OCI-LY7 (cell line): ENCODE data around the gene VPS26B. TPM values are rescaled to one million over a fixed set of nuclear protein-coding genes. Genes with fewer than 3 reads are reported as not detected.

ENCODE experiments used
- BruUV-seq: library from RNA; stranded (reverse); fragments of 400-500 nt; replicated peaks from 2 replicates; lab custom pipeline; 2021; lab: Mats Ljungman, UMichigan
- CTCF ChIA-PET: fragments of 300-600 bp; sonication (Branson Sonifier 250); formaldehyde crosslinking; loops from one replicate; lab custom pipeline; 2022; ENCODE audit warnings: antibody characterized with exemption; ENCODE audit not compliant: unreplicated experiment; lab: Charles Lee
- POLR2A ChIA-PET: fragments of 300-600 bp; sonication (Branson Sonifier 250); formaldehyde crosslinking; loops from one replicate; lab custom pipeline; 2022; ENCODE audit warnings: antibody characterized with exemption; lab: Charles Lee
- DNase-seq: peaks from one replicate; pipeline ENCODE4 v3.0.0-alpha.2; 2015; ENCODE audit warnings: low spot score
- H2AFZ ChIP-seq: fragments of 200-600 bp; sonication (generic), shearing (Covaris generic); 2 replicates; pipeline ENCODE4 v1.6.1; 2014; ENCODE audit warnings: mild to moderate bottlenecking, antibody characterized with exemption, low read length, moderate library complexity
- H3K27ac ChIP-seq: fragments of 200-600 bp; sonication (generic); 2 replicates; pipeline ENCODE4 v1.5.1; 2014; ENCODE audit warnings: mixed run types, low read depth, mild to moderate bottlenecking, moderate library complexity, low read length, inconsistent platforms; ENCODE audit not compliant: poor library complexity, severe bottlenecking
- H3K36me3 ChIP-seq: fragments of 200-600 bp; sonication (generic); 2 replicates; pipeline ENCODE4 v1.6.1; 2014; ENCODE audit warnings: mild to moderate bottlenecking, antibody characterized with exemption, low read length, moderate library complexity, mixed read lengths; ENCODE audit not compliant: insufficient read depth
- H3K4me1 ChIP-seq: fragments of 200-600 bp; sonication (generic); 2 replicates; pipeline ENCODE4 v1.5.1; 2014; ENCODE audit warnings: mild to moderate bottlenecking, low read length; ENCODE audit not compliant: insufficient read depth, poor library complexity, severe bottlenecking
- H3K4me2 ChIP-seq: fragments of 200-600 bp; sonication (generic); 2 replicates; pipeline ENCODE4 v1.6.1; 2014; ENCODE audit warnings: mild to moderate bottlenecking, low read length
- H3K4me3 ChIP-seq: fragments of 200-600 bp; sonication (generic); 2 replicates; pipeline ENCODE4 v1.5.1; 2014; ENCODE audit warnings: mild to moderate bottlenecking, low read depth, low read length; ENCODE audit not compliant: poor library complexity, severe bottlenecking
- H3K79me2 ChIP-seq: fragments of 200-600 bp; sonication (generic); 2 replicates; pipeline ENCODE4 v1.6.1; 2016; ENCODE audit warnings: low read depth, mild to moderate bottlenecking, low read length, moderate library complexity, mixed read lengths; ENCODE audit not compliant: insufficient read depth
- H3K9me2 ChIP-seq: fragments of 200-600 bp; sonication (generic); 2 replicates; pipeline ENCODE4 v1.6.1; 2016; ENCODE audit warnings: mild to moderate bottlenecking, low read length, mixed read lengths; ENCODE audit not compliant: insufficient read depth
- H3K9me3 ChIP-seq: fragments of 200-600 bp; sonication (generic); 2 replicates; pipeline ENCODE4 v1.6.1; 2014; ENCODE audit warnings: mild to moderate bottlenecking, mixed run types, low read length, mixed read lengths
- H4K20me1 ChIP-seq: fragments of 200-600 bp; sonication (generic); 2 replicates; pipeline ENCODE4 v1.6.1; 2014; ENCODE audit warnings: mild to moderate bottlenecking, antibody characterized with exemption, low read length, moderate library complexity, mixed read lengths; ENCODE audit not compliant: insufficient read depth
- EZH2phosphoT487 ChIP-seq: fragments of 200-600 bp; sonication (generic); IDR thresholded peaks from 2 replicates; pipeline ENCODE4 v1.6.1; 2018; ENCODE audit warnings: low read depth, borderline replicate concordance, mild to moderate bottlenecking, mixed run types, antibody characterized with exemption, low read length, moderate library complexity, mixed read lengths
- intact Hi-C: fragments of 100-400 bp; cut with micrococcal nuclease; formaldehyde crosslinking; loops from one replicate; pipeline ENCODE4 v1.10.0; 2022; ENCODE audit not compliant: unreplicated experiment
- total RNA-seq, 2 experiments: library from RNA; depleted of rRNA in 1 of 2; stranded (reverse); fragments of >200 nt in 1 of 2; shearing (Covaris generic) in 1 of 2; gene quantifications; 2 replicates each; pipeline ENCODE4 v1.2.3, GENCODE V29; 2014 to 2022
- TF ChIP-seq, protein P1 (sequence below): fragments of 200-600 bp; sonication (generic); conservative IDR thresholded peaks from 2 replicates; pipeline ENCODE4 v1.5.1; 2014; ENCODE audit warnings: mild to moderate bottlenecking, antibody characterized with exemption, low read length, moderate library complexity, mixed read lengths

VPS26B gene
- total RNA-seq, 2 experiments from 2014 or later, result 24.9 to 25.1 TPM

DNA sequence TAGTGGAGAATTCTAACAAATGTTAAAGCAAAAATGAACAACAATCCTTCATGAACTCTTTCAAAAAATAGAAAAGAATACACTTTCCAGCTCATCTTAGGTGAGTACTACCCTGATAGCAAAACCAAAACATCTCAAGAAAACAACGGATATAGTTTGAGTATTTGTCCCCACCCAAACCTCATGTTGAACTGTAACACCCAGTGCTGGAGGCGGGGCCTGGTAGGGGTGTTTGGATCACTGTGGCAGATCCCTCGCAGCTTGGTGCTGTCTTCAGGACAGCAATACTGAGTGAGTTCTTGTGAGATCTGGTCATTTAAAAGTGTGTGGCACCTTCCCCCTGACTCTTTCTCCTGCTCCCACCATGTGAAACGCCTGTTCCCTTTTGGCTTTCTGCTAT is 27.7 kb upstream of the VPS26B start:
- ChIA-PET CTCF (no interaction called here), POLR2A (interaction anchor here (1.5 kb wide), 1 partner anchor 10 kb away, joined by 5 read pairs; no protein-coding TSS in a partner anchor)
- no TSS peak for BruUV-seq
- no peak overlapping the region for H3K4me3 ChIP-seq
- peaks cover 96% of the 10 kb centered on the region for H3K36me3 ChIP-seq
- H3K27ac ChIP-seq, result no peak overlapping the region
- DNase-seq, result no peak
- no peaks in the 10 kb centered on the region for H3K9me3 ChIP-seq
- intact Hi-C loops, result no loop called here
- TF ChIP-seq, protein P1, sequence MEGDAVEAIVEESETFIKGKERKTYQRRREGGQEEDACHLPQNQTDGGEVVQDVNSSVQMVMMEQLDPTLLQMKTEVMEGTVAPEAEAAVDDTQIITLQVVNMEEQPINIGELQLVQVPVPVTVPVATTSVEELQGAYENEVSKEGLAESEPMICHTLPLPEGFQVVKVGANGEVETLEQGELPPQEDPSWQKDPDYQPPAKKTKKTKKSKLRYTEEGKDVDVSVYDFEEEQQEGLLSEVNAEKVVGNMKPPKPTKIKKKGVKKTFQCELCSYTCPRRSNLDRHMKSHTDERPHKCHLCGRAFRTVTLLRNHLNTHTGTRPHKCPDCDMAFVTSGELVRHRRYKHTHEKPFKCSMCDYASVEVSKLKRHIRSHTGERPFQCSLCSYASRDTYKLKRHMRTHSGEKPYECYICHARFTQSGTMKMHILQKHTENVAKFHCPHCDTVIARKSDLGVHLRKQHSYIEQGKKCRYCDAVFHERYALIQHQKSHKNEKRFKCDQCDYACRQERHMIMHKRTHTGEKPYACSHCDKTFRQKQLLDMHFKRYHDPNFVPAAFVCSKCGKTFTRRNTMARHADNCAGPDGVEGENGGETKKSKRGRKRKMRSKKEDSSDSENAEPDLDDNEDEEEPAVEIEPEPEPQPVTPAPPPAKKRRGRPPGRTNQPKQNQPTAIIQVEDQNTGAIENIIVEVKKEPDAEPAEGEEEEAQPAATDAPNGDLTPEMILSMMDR, result no peak
- TF ChIP-seq EZH2phosphoT487, result no peak
- no peaks in the 10 kb centered on the region for H3K9me2 ChIP-seq
- H2AFZ ChIP-seq, result no peak overlapping the region
- peaks cover 8% of the 10 kb centered on the region for H3K4me1 ChIP-seq
- no peak overlapping the region for H3K4me2 ChIP-seq
- H3K79me2 ChIP-seq, result no peaks in the 10 kb centered on the region; the same call in 1 of the 2 replicates
- H4K20me1 ChIP-seq, result peaks cover 12% of the 10 kb centered on the region; the same call in 1 of the 2 replicates

DNA sequence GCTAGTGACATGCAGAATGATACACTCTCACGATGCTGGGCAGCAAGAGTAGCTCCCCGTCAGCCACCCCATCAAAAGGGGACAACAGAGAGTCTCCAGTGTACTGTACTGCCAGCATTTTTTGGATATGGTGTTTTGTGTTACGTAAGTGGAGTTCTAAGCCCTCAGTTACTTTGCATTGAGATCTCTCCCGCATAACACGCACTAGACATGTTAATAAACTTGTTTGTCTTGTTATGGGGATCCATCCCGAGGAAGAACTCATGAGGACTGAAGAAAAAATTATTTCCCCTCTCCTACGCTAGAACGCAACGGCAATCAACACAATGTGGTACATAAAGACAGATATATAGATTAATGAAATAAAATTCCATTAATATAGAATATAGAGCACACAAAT is 24.9 kb upstream of the VPS26B start:
- Histone ChIP-seq H3K36me3 (peaks cover 96% of the 10 kb centered on the region), H3K9me2 (no peaks in the 10 kb centered on the region)
- CTCF ChIA-PET, result no interaction called here

GRCh38 chr11:134200688-134201087 is 23.8 kb upstream of the VPS26B start:
- H3K9me3 ChIP-seq, result no peaks in the 10 kb centered on the region
- no peak overlapping the region for H3K4me3 ChIP-seq
- CTCF ChIA-PET, result no interaction called here
- no peak for DNase-seq
- H3K4me1 ChIP-seq, result no peaks in the 10 kb centered on the region
- TF ChIP-seq, protein P1, result no peak
- TF ChIP-seq EZH2phosphoT487, result no peak
- no TSS peak for BruUV-seq
- H3K79me2 ChIP-seq, result no peaks in the 10 kb centered on the region
- no peak overlapping the region for H3K27ac ChIP-seq
- H3K9me2 ChIP-seq, result no peaks in the 10 kb centered on the region
- intact Hi-C loops, result no loop called here
- peaks cover 97% of the 10 kb centered on the region for H3K36me3 ChIP-seq
- POLR2A ChIA-PET, result interaction anchor here (0.7 kb wide), 1 partner anchor 91 kb away, joined by 3 read pairs; no protein-coding TSS in a partner anchor
- peaks cover 9% of the 10 kb centered on the region; the same call in 1 of the 2 replicates for H4K20me1 ChIP-seq
- H3K4me2 ChIP-seq, result no peak overlapping the region
- no peak overlapping the region for H2AFZ ChIP-seq

More for the DNA sequence above, 24.9 kb upstream of the VPS26B start:
- Histone ChIP-seq H3K79me2 (no peaks in the 10 kb centered on the region; the same call in 1 of the 2 replicates), H3K4me2 (no peak overlapping the region), H3K27ac (no peak overlapping the region), H3K4me1 (no peaks in the 10 kb centered on the region), H3K4me3 (no peak overlapping the region), H4K20me1 (peaks cover 16% of the 10 kb centered on the region; the same call in 1 of the 2 replicates), H3K9me3 (no peaks in the 10 kb centered on the region), H2AFZ (no peak overlapping the region)
- TF ChIP-seq, protein P1, result no peak
- no peak for TF ChIP-seq EZH2phosphoT487
- POLR2A ChIA-PET, result no interaction called here
- no TSS peak for BruUV-seq
- DNase-seq, result no peak
- intact Hi-C loops, result no loop called here
